Lower leg skin (tissue), 4 donors: Measurements from ENCODE around the gene KCTD20. TPM values are rescaled to one million over a fixed set of nuclear protein-coding genes. Genes with fewer than 3 reads are reported as not detected.

Source experiments
- DNase-seq, 2 donors: peaks; one replicate each; pipeline ENCODE4 v3.0.0-alpha.2; 2019; ENCODE audit warnings: low spot score in 2 of 2
- H3K4me3 ChIP-seq: fragments of 200-600 bp; sonication (generic); 2 replicates; pipeline ENCODE4 v1.5.1; 2017; ENCODE audit warnings: mild to moderate bottlenecking, low read depth; ENCODE audit not compliant: poor library complexity, severe bottlenecking
- CTCF ChIP-seq, 3 donors: fragments of 450-650 bp; IDR thresholded peaks; one replicate each; pipeline ENCODE4 v1.5.1; 2016; ENCODE audit warnings: antibody characterized with exemption in 3 of 3, mild to moderate bottlenecking in 3 of 3, moderate library complexity in 2 of 3
- POLR2A ChIP-seq, 2 donors: fragments of 450-650 bp; IDR thresholded peaks; one replicate each; pipeline ENCODE4 v1.6.1; 2016 to 2017; ENCODE audit warnings: antibody characterized with exemption in 2 of 2, mild to moderate bottlenecking in 1 of 2, moderate library complexity in 1 of 2
- WGBS, 2 donors: methylation state at CpG; one replicate each; pipeline ENCODE4 v1.1.5; 2018; 5-methylcytosine and 5-hydroxymethylcytosine counted together
- intact Hi-C: fragments of 100-400 bp; cut with DNase I; formaldehyde crosslinking; loops from one replicate; pipeline ENCODE4 v1.15.0; 2023; ENCODE audit warnings: low total_unique reads
- total RNA-seq, 4 donors: library from RNA; depleted of rRNA; stranded (reverse); fragments of >200 nt; gene quantifications; one replicate each; pipeline ENCODE4 v1.1.0, GENCODE V29; 2016

The KCTD20 gene
- total RNA-seq, 4 donors from 2014 or later, result 48.5 to 84.1 (median 56.8) TPM

DNA sequence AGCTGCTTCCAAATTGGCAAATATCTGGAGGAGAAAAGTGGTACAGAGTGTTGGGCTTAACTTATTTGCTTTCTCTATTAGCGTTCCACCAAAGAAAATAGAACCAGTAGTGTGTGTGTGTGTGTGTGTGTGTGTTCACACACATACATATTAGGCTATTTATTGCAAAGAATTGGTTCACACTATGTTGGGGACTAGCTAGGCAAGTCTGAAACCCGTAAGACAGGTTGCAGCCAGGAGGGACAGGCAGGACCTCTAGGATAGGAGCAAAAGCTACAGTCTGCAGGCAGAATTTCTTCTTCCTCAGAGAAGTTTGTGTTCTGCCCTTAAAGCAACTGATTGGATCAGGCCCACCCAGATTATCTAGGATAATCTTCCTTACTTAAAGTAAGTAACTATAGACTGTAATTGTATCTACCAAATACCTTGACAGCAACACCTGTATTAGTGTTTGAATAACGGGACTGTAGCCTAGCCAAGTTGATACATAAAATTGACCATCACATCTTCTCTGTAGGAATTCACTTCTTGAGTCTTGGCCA lies 12.8 kb downstream of the KCTD20 start:
- intact Hi-C loops, result no loop called here
- no peak for TF ChIP-seq POLR2A (IDR thresholded peaks at IDR 0.05)
- no peak for TF ChIP-seq CTCF (IDR thresholded peaks at IDR 0.05)
- no peak overlapping the region for H3K4me3 ChIP-seq
- 65 to 70% methylated on average over 3 of the region's 3 CpGs for WGBS, 2 donors
- DNase-seq, result no peak

- TF ChIP-seq CTCF (IDR thresholded peaks at IDR 0.05) (no peak), POLR2A (IDR thresholded peaks at IDR 0.05) (no peak)
- H3K4me3 ChIP-seq, result no peak overlapping the region
- DNase-seq, result no peak
- intact Hi-C loops, result no loop called here
These were observed 16.7 kb downstream of the KCTD20 start for GRCh38 chr6:36459501-36459900.

DNA sequence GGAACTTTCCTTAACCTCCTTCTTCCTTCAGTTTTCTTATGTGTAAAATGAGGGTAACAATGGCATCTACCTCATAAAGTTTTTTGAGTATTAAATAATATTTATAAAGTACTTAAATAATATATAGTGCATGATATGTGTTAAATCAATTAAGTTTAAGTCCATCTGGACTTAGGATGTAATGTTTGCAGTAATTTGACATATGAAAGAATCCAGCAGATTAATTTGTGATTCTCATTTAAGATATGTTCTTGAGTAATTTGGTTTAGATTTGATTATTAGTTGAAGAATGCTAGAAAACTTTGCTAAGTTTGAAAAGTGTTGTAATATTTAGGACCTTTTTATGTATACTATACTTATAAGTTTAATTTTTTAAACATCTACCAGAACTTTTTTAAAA lies 18.1 kb downstream of the KCTD20 start:
- DNase-seq, result no peak
- TF ChIP-seq CTCF (IDR thresholded peaks at IDR 0.05) (no peak), POLR2A (IDR thresholded peaks at IDR 0.05) (no peak)
- intact Hi-C loops, result no loop called here
- no peak overlapping the region for H3K4me3 ChIP-seq

DNA sequence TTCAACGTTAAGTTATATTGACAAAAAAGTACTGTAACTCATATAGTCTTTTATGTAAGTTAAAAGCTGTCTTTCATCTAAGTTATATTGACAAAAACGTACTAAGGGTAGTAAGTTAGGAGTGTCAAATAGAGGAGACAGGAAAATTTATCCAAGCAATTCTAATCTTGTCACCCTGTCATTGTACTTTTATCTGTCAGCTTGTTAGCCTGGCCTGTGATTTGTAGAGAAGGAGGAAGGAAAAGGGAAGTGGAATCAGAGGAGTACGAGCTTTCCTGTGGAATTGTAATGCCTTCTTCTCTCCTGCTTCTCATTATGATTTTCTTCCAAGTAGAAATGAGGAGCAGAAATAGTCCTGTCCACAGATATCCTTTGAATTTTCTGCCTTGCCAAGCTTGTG lies 18.8 kb downstream of the KCTD20 start:
- 63 to 65% methylated on average over 3 of the region's 3 CpGs for WGBS, 2 donors
- H3K4me3 ChIP-seq, result no peak overlapping the region
- TF ChIP-seq POLR2A (IDR thresholded peaks at IDR 0.05) (no peak), CTCF (IDR thresholded peaks at IDR 0.05) (no peak)
- no peak for DNase-seq
- intact Hi-C loops, result no loop called here

GRCh38 chr6:36463676-36464075 lies 20.9 kb downstream of the KCTD20 start:
- no peak for DNase-seq
- H3K4me3 ChIP-seq, result no peak overlapping the region
- TF ChIP-seq CTCF (IDR thresholded peaks at IDR 0.05), result no peak
- intact Hi-C loops, result no loop called here
- 43 to 46% methylated on average over 1 of the region's 1 CpG for WGBS, 2 donors

GRCh38 chr6:36464233-36464632 lies 21.4 kb downstream of the KCTD20 start:
- intact Hi-C loops, result no loop called here
- no peak for DNase-seq
- WGBS, 2 donors, result 93 to 98% methylated on average over 1 of the region's 1 CpG
- H3K4me3 ChIP-seq, result no peak overlapping the region
- no peak for TF ChIP-seq CTCF (IDR thresholded peaks at IDR 0.05)
- TF ChIP-seq POLR2A (IDR thresholded peaks at IDR 0.05), result no peak
